Natural killer cell treated with Interleukin-12 subunit alpha and Interleukin-12 subunit beta and Interleukin-15 and Interleukin-18, amount 100 ng/mL, for 72 hours (primary cell): ENCODE measurements around the gene DNAH5. TPM values are rescaled to one million over a fixed set of nuclear protein-coding genes. Genes with fewer than 3 reads are reported as not detected.

Source experiments
- ATAC-seq, 2 donors: fragments of 150-1000 bp; cut with Tn5 transposase in 1 of 2; sonication (Bioruptor Pico), chemical (Tn5 transposase) in 1 of 2; 2 replicates each; pipeline ENCODE4 v1.10.0; 2021
- DNase-seq: peaks from one replicate; pipeline ENCODE4 v3.0.0; 2022; ENCODE audit warnings: low spot score
- H3K27ac Mint-ChIP-seq, 2 donors: 1 replicate in 1 of 2; 2 replicates in 1 of 2; pipeline ENCODE4 v1.8.0; 2022; ENCODE audit warnings: mixed read lengths in 2 of 2, mild to moderate bottlenecking in 1 of 2, moderate library complexity in 1 of 2
- H3K27me3 Mint-ChIP-seq, 2 donors: 1 replicate in 1 of 2; 2 replicates in 1 of 2; pipeline ENCODE4 v1.8.0; 2022; ENCODE audit warnings: mixed read lengths in 2 of 2
- H3K36me3 Mint-ChIP-seq: one replicate; pipeline ENCODE4 v1.8.0; 2022; ENCODE audit warnings: mixed read lengths
- H3K4me1 Mint-ChIP-seq, 2 donors: 1 replicate in 1 of 2; 2 replicates in 1 of 2; pipeline ENCODE4 v1.8.0; 2022; ENCODE audit warnings: low read depth in 2 of 2, mixed read lengths in 2 of 2, mild to moderate bottlenecking in 1 of 2
- H3K4me3 Mint-ChIP-seq: one replicate; pipeline ENCODE4 v1.8.0; 2022; ENCODE audit warnings: mixed read lengths
- H3K9me3 Mint-ChIP-seq: 2 replicates; pipeline ENCODE4 v1.8.0; 2022; ENCODE audit warnings: mixed read lengths
- total RNA-seq, 2 donors: library from RNA; stranded (reverse); gene quantifications; one replicate each; pipeline ENCODE4 v1.2.3, GENCODE V29; 2022

The DNAH5 gene
- total RNA-seq, 2 donors from 2014 or later: not detected

DNA sequence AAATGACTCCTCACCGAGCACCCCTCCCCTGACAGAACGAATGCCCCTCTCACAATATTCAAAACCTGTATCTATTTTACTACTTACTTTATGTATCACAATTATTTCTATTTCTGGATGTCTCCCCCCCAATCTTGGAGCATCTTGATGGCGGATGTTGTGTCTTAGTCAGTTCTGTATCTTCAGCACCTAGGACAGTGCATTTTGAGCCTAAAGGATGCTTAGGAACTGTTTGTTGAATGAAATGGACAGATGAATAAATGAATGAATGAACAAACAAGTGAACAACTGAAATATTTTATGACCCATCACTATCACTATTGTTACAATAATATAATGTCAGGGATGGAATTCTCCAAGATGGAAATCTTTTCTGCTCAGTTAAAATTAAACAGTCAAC is 295.7 kb downstream of the DNAH5 start:
- ATAC-seq (no peak), DNase-seq (no peak)
- Mint-ChIP-seq H3K27ac (no peak overlapping the region), H3K36me3 (no peaks in the 10 kb centered on the region), H3K27me3 (no peaks in the 10 kb centered on the region), H3K4me3 (no peak overlapping the region), H3K9me3 (peaks cover 15% of the 10 kb centered on the region), H3K4me1 (no peaks in the 10 kb centered on the region)

DNA sequence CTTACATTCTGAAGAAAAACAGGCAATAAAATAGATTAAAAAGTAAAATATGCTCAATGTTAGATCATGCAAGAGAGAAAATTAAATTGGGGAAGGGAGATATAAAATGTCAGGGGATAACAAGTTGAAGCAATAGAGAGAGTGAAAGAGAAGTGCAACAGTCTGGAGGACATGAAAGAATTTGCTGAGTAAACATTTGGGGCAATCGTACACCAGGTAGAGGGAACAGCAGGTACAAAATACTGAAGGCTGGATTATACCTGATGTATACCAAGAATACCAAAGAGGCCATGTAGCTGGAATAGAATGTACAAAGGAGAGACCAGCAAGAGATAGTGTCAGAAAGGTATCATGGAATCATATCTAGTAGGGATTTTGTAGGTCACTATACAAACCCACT is 300.8 kb downstream of the DNAH5 start:
- no peak overlapping the region for H3K27ac Mint-ChIP-seq
- no peak for DNase-seq
- H3K4me1 Mint-ChIP-seq: no peaks in the 10 kb centered on the region
- peaks cover 16% of the 10 kb centered on the region for H3K9me3 Mint-ChIP-seq
- H3K27me3 Mint-ChIP-seq: no peaks in the 10 kb centered on the region
- ATAC-seq: no peak
- H3K4me3 Mint-ChIP-seq: no peak overlapping the region
- no peaks in the 10 kb centered on the region for H3K36me3 Mint-ChIP-seq

DNA sequence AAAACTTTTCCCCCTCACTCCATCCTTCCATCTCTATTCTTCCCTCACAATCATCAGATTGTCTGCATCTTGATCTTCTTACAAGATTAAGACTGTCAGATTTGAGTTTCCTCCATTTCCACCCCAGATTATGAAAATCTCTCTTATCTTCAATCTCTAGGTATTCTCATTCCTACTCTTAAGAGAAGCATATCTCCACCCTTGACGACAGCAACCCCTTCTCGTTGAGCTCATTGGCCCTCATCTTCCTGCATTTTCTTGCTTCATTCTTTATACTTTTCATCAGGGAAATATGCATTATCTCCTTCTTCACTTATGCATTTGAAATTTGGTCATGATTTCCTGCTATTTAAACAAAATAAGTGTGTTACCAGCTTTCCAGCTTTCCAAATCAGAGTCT is 301.3 kb downstream of the DNAH5 start:
- peaks cover 16% of the 10 kb centered on the region for H3K9me3 Mint-ChIP-seq
- DNase-seq: no peak

More for the DNA sequence above, 301.3 kb downstream of the DNAH5 start:
- H3K27me3 Mint-ChIP-seq: no peaks in the 10 kb centered on the region
- H3K36me3 Mint-ChIP-seq: no peaks in the 10 kb centered on the region
- no peak for ATAC-seq
- H3K4me3 Mint-ChIP-seq: no peak overlapping the region
- no peaks in the 10 kb centered on the region for H3K4me1 Mint-ChIP-seq
- H3K27ac Mint-ChIP-seq: no peak overlapping the region

Other genes with a start within 250 kb of the DNAH5 start
- gene TRIO, start 198.7 kb upstream of the DNAH5 start, total RNA-seq: 10 to 100 TPM; 40.1 to 70.3 TPM